H9 (cell line): Measurements from ENCODE around the gene TK2. TPM values are rescaled to one million over a fixed set of nuclear protein-coding genes. Genes with fewer than 3 reads are reported as not detected.

Experiments
- DNase-seq: peaks from one replicate; pipeline ENCODE4 v3.0.0-alpha.2; 2017
- H2AFZ ChIP-seq: one replicate; pipeline ENCODE4 v1.6.1; 2013; ENCODE audit warnings: mild to moderate bottlenecking, low read length, control low read depth, moderate library complexity
- H2AK5ac ChIP-seq: 2 replicates; pipeline ENCODE4 v1.6.1; 2013; ENCODE audit warnings: low read length, control low read depth, mixed read lengths; ENCODE audit not compliant: insufficient read length
- H2BK120ac ChIP-seq: one replicate; pipeline ENCODE4 v1.6.1; 2013; ENCODE audit warnings: low read depth, mild to moderate bottlenecking, low read length, control low read depth, inconsistent platforms; ENCODE audit not compliant: poor library complexity, severe bottlenecking
- H2BK12ac ChIP-seq: 2 replicates; pipeline ENCODE4 v1.6.1; 2013; ENCODE audit warnings: low read length, control low read depth, mixed read lengths, low read depth; ENCODE audit not compliant: insufficient read length
- H2BK15ac ChIP-seq: 2 replicates; pipeline ENCODE4 v1.6.1; 2013; ENCODE audit warnings: low read depth, low read length, control low read depth
- H2BK20ac ChIP-seq: one replicate; pipeline ENCODE4 v1.6.1; 2013; ENCODE audit warnings: low read depth, mild to moderate bottlenecking, low read length, control low read depth, inconsistent platforms; ENCODE audit not compliant: poor library complexity, severe bottlenecking
- H2BK5ac ChIP-seq: 2 replicates; pipeline ENCODE4 v1.6.1; 2013; ENCODE audit warnings: low read length, control low read depth, mixed read lengths; ENCODE audit not compliant: insufficient read length
- H3K14ac ChIP-seq: 2 replicates; pipeline ENCODE4 v1.6.1; 2013; ENCODE audit warnings: low read length, control low read depth; ENCODE audit not compliant: insufficient read depth
- H3K18ac ChIP-seq: 2 replicates; pipeline ENCODE4 v1.6.1; 2013; ENCODE audit warnings: low read depth, mild to moderate bottlenecking, mixed read lengths, low read length, control low read depth; ENCODE audit not compliant: insufficient read length
- H3K23ac ChIP-seq: 2 replicates; pipeline ENCODE4 v1.6.1; 2013; ENCODE audit warnings: low read length, control low read depth, mixed read lengths, low read depth; ENCODE audit not compliant: insufficient read length
- H3K23me2 ChIP-seq: 2 replicates; pipeline ENCODE4 v1.6.1; 2013; ENCODE audit warnings: low read depth, mild to moderate bottlenecking, mixed read lengths, low read length, control low read depth; ENCODE audit not compliant: insufficient read length, poor library complexity, severe bottlenecking
- H3K27ac ChIP-seq: 2 replicates; pipeline ENCODE4 v1.5.1; 2013; ENCODE audit warnings: low read length, control low read depth, mixed read lengths, low read depth; ENCODE audit not compliant: insufficient read length
- H3K27me3 ChIP-seq: 2 replicates; pipeline ENCODE4 v1.6.1; 2013; ENCODE audit warnings: low read length, control low read depth, inconsistent platforms; ENCODE audit not compliant: insufficient read depth
- H3K4ac ChIP-seq: 2 replicates; pipeline ENCODE4 v1.6.1; 2013; ENCODE audit warnings: low read depth, mild to moderate bottlenecking, control low read depth, inconsistent platforms, low read length, moderate library complexity
- H3K4me1 ChIP-seq: 2 replicates; pipeline ENCODE4 v1.6.1; 2013; ENCODE audit warnings: low read length, control low read depth, inconsistent platforms; ENCODE audit not compliant: insufficient read depth
- H3K4me2 ChIP-seq: 2 replicates; pipeline ENCODE4 v1.6.1; 2013; ENCODE audit warnings: low read length, control low read depth, mixed read lengths; ENCODE audit not compliant: insufficient read length, insufficient read depth
- H3K56ac ChIP-seq: 2 replicates; pipeline ENCODE4 v1.6.1; 2013; ENCODE audit warnings: low read depth, mild to moderate bottlenecking, mixed read lengths, low read length, control low read depth; ENCODE audit not compliant: insufficient read length
- H3K79me1 ChIP-seq: 2 replicates; pipeline ENCODE4 v1.6.1; 2013; ENCODE audit warnings: low read depth, mild to moderate bottlenecking, moderate library complexity, low read length, control low read depth, inconsistent platforms; ENCODE audit not compliant: insufficient read depth, poor library complexity, severe bottlenecking
- H3K79me2 ChIP-seq: 2 replicates; pipeline ENCODE4 v1.6.1; 2013; ENCODE audit warnings: low read length, control low read depth, inconsistent platforms; ENCODE audit not compliant: insufficient read depth
- H3K9ac ChIP-seq: 2 replicates; pipeline ENCODE4 v1.6.1; 2013; ENCODE audit warnings: low read length, control low read depth, mixed read lengths; ENCODE audit not compliant: insufficient read length; ENCODE audit errors: extremely low read depth
- H3K9me3 ChIP-seq: one replicate; pipeline ENCODE4 v1.6.1; 2013; ENCODE audit warnings: low read depth, low read length, inconsistent platforms; ENCODE audit not compliant: control insufficient read depth
- H3T11ph ChIP-seq: one replicate; pipeline ENCODE4 v1.6.1; 2013; ENCODE audit warnings: mild to moderate bottlenecking, low read length, control low read depth, inconsistent platforms
- H4K20me1 ChIP-seq: one replicate; pipeline ENCODE4 v1.6.1; 2013; ENCODE audit not compliant: control insufficient read depth, insufficient read length, insufficient read depth
- H4K5ac ChIP-seq: 2 replicates; pipeline ENCODE4 v1.6.1; 2013; ENCODE audit warnings: low read depth, mild to moderate bottlenecking, mixed read lengths, low read length, control low read depth; ENCODE audit not compliant: insufficient read length
- H4K8ac ChIP-seq: replicated peaks from 2 replicates; pipeline ENCODE4 v1.6.1; 2013; ENCODE audit warnings: low read length, control low read depth, mixed read lengths, low read depth; ENCODE audit not compliant: insufficient read length
- H4K91ac ChIP-seq: 2 replicates; pipeline ENCODE4 v1.6.1; 2013; ENCODE audit warnings: low read depth, mild to moderate bottlenecking, moderate library complexity, mixed read lengths, low read length, control low read depth; ENCODE audit not compliant: insufficient read length
- H3K27ac Mint-ChIP-seq, 3 experiments: 2 replicates in 2 of 3; 3 replicates in 1 of 3; pipeline ENCODE4 v1.8.0; 2020 to 2021; ENCODE audit warnings: mixed read lengths in 3 of 3, mild to moderate bottlenecking in 1 of 3, moderate library complexity in 1 of 3
- H3K27me3 Mint-ChIP-seq: 2 replicates; pipeline ENCODE4 v1.8.0; 2021; ENCODE audit warnings: low read depth, mild to moderate bottlenecking, moderate library complexity, mixed read lengths
- H3K36me3 Mint-ChIP-seq, 3 experiments: 2 replicates in 2 of 3; 3 replicates in 1 of 3; pipeline ENCODE4 v1.8.0; 2020 to 2021; ENCODE audit warnings: low read depth in 3 of 3, mixed read lengths in 3 of 3; ENCODE audit not compliant: insufficient read depth in 1 of 3
- H3K4me1 Mint-ChIP-seq, 2 experiments: 2 replicates each; pipeline ENCODE4 v1.8.0; 2020; ENCODE audit warnings: mixed read lengths in 2 of 2
- H3K4me3 Mint-ChIP-seq, 2 experiments: 2 replicates in 1 of 2; 3 replicates in 1 of 2; pipeline ENCODE4 v1.8.0; 2020 to 2021; ENCODE audit warnings: mild to moderate bottlenecking in 2 of 2, mixed read lengths in 2 of 2, moderate library complexity in 1 of 2
- H3K9me3 Mint-ChIP-seq, 2 experiments: 2 replicates in 1 of 2; 3 replicates in 1 of 2; pipeline ENCODE4 v1.8.0; 2020; ENCODE audit warnings: mild to moderate bottlenecking in 2 of 2, mixed read lengths in 2 of 2, moderate library complexity in 1 of 2
- CTCF ChIP-seq: fragments of 200-600 bp; sonication (generic); conservative IDR thresholded peaks from 3 replicates; pipeline ENCODE4 v1.8.0; 2021; ENCODE audit warnings: antibody characterized with exemption, mild to moderate bottlenecking
- WGBS: extraction: QIAGEN DNeasy Blood & Tissue Kit; methylation state at CpG from one replicate; pipeline ENCODE4 v1.1.7; 2013; ENCODE audit warnings: missing lambda C conversion rate, low lambda C conversion rate, mixed read lengths; ENCODE audit not compliant: insufficient read length; ENCODE audit errors: extremely low coverage; 5-methylcytosine and 5-hydroxymethylcytosine counted together
- total RNA-seq: library from RNA; stranded (reverse); gene quantifications from 2 replicates; pipeline ENCODE4 v1.2.1, GENCODE V29; 2021

TK2 gene
- total RNA-seq, 1 experiment from 2014 or later = 5.2 TPM

GRCh38 chr16:66512272-66513110, 37.4 kb downstream of the TK2 start:
- no CpG with 5 or more reads among the region's 15 CpGs for WGBS
- Histone ChIP-seq H4K91ac (no peak overlapping the region), H3K27me3 (no peaks in the 10 kb centered on the region), H2BK20ac (no peak overlapping the region), H2BK120ac (no peak overlapping the region), H2BK5ac (no peak overlapping the region), H3K23ac (no peak overlapping the region), H2BK12ac (no peak overlapping the region), H4K20me1 (no peaks in the 10 kb centered on the region), H3K23me2 (no peaks in the 10 kb centered on the region), H3K27ac (no peak overlapping the region), H2AK5ac (no peak overlapping the region), H3K14ac (0 out of 2 replicates have a peak overlapping the region, but pooled peaks have one; percentile 26), H3K4me2 (no peak overlapping the region), H3K79me1 (no peaks in the 10 kb centered on the region), H3K18ac (no peak overlapping the region), H2BK15ac (no peak overlapping the region), H3K9ac (no peak overlapping the region), H3K4ac (no peak overlapping the region), H3K56ac (no peak overlapping the region), H2AFZ (no peak overlapping the region), H3K79me2 (no peaks in the 10 kb centered on the region), H3T11ph (no peak overlapping the region), H3K4me1 (peaks cover 4% of the 10 kb centered on the region; the same call in 1 of the 2 replicates), H4K8ac (no peak overlapping the region), H4K5ac (no peak overlapping the region), H3K9me3 (no peaks in the 10 kb centered on the region)
- peaks cover 9 to 17% (median 12%) of the 10 kb centered on the region in 3 experiments; a peak in 6 of 7 replicates for H3K36me3 Mint-ChIP-seq
- 0 out of 5 replicates have a peak overlapping the region, but pooled peaks of 1 of the 2 experiments have one; percentile 27 for H3K4me3 Mint-ChIP-seq
- H3K27ac Mint-ChIP-seq = peak overlapping the region in 1 of 3 experiments; percentile 96; a peak in 2 of 7 replicates
- peaks cover 2 to 3% of the 10 kb centered on the region in 2 experiments; a peak in 2 of 5 replicates for H3K9me3 Mint-ChIP-seq
- no peak for TF ChIP-seq CTCF
- peaks cover 11% of the 10 kb centered on the region for H3K27me3 Mint-ChIP-seq
- H3K4me1 Mint-ChIP-seq = peaks cover 41 to 50% of the 10 kb centered on the region in 2 experiments
- no peak for DNase-seq
